Measurements from ENCODE around the gene TMEFF2. TPM values are rescaled to one million over a fixed set of nuclear protein-coding genes. Genes with fewer than 3 reads are reported as not detected.
"Not testable (repeated sequence)": the region's sequence is repeated elsewhere in the genome, so short reads cannot be mapped to it uniquely, and the experiment has no call there.

The TMEFF2 gene
- total RNA-seq, 1 donor from 2014 or later: not detected

DNA sequence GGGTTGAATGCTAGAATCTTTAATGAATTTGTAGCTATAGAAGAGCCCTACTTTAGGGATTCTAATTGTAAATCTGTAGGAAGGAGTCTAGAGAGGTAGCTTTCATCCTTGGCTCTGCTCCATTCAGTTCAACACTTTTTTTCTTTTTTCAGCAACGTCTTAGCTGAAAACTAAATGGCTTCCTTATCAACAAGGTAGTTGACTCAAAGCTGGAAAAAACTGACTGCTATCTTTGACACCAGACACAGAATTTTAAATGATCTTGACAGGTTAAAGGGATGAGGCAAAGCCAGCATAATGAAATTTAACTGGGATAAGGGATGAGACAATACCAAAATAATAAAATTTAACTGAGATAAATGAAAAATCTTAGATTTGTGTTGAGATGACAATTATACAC, 54.9 kb downstream of the TMEFF2 start:
- intact Hi-C loops (cut with DNase I): no loop called here
- no peak for DNase-seq (ENCODE audit: low spot score)

DNA sequence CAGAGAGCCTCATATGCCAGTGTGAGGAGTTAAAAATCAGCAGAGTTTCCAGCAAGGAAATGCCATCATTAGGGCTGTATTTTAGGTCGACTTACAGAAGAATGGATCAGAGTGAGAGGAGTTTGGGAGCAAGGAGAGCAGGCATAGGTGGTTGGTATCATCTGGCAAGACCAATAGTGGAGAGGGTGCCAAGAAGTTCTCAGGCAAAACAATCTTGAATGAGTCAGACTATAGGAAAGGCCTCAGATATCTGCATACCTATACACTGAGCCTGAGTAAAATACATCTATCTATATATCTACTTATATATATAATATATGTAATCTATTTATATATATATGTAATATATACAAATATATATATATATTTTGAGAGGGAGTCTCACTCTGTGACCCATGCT, 57.3 kb downstream of the TMEFF2 start:
- DNase-seq (ENCODE audit: low spot score): no peak
- intact Hi-C loops (cut with DNase I): no loop called here

DNA sequence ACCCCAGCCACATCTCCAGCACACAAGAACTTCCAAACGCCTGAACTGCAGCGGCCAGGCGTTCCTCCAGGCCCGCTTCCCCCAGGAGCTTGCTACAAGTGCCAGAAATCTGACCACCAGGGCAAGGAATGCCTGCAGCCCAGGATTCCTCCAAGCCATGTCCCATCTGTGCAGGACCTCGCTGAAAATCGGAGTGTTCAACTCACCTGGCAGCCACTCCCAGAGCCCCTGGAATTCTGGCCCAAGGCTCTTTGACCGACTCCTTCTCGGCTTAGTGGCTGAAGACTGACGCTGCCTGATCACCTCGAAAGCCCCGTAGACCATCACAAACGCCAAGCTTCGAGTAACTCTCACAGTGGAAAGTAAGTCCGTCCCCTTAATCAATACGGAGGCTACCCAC, 62.1 kb downstream of the TMEFF2 start:
- DNase-seq (ENCODE audit: low spot score); intact Hi-C loops (cut with DNase I): not testable (repeated sequence)

DNA sequence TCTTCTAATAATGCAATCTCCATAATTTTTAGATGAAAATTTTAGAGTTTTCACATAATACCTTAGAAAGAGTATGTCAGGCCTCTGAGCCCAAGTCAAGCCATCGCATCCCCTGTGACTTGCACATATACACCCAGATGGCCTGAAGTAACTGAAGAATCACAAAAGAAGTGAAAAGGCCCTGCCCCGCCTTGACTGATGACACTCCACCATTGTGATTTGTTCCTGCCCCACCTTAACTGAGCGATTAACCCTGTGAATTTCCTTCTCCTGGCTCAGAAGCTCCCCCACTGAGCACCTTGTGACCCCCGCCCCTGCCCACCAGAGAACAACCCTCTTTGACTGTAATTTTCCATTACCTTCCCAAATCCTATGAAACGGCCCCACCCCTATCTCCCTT, 64.4 kb downstream of the TMEFF2 start:
- intact Hi-C loops (cut with DNase I); DNase-seq (ENCODE audit: low spot score): not testable (repeated sequence)

DNA sequence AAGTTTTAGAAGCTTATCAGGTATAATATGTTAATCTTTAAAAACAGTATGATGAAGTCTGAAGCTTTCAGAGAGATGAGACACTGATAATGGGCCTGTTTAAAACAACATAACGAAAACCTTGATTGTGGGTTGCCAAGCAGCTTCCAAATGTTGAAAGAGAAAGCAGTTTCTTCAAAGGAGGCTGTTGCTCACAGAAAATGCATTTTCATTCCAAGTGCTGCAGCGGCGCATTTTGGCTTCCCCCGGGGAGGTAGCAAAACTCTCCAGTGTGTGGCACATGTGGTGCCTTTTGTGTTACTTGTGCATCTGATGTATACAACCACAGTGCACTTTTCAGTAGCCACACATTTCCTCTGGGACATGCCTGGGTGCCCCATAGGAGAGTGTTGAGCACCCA, 66.1 kb downstream of the TMEFF2 start:
- no peak for DNase-seq (ENCODE audit: low spot score)
- intact Hi-C loops (cut with DNase I): no loop called here

DNA sequence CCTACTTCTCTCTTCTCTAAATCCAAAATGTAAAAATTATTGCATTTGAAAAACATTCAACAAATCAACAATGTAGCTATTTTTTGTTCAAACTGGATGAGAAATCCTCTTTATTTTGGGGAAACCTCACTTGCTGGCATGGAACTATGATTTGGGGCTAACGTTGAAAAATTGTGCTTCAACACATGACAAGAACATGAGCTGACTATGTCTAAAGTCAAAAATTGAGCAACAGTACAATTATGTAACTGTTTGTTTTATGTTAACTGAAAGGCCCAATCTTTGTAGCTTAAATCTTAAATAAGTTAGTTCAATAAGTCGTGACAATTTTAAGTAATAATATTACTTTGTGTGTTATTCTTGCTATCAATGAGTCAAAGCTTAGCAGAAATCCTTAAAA, 67.3 kb downstream of the TMEFF2 start:
- DNase-seq (ENCODE audit: low spot score): no peak
- intact Hi-C loops (cut with DNase I): no loop called here

DNA sequence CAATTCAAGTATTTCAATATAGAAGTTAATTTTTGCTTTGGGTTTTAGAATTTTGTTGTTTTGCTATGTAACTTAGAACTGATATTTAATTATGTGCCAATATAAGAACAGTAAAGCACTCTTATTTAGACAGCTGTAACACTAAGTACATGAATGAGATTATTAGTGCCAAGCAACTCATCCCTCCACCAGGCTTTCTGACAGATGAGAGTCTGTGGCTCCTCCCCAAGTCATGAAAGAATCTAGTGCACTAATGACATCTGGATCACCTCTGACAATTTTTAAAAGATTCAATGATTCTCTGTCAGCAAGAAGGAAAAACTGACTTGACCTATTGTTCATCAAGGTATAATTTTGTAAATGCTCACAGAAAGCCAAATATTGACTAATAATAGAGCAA, 67.8 kb downstream of the TMEFF2 start:
- intact Hi-C loops (cut with DNase I): no loop called here
- DNase-seq (ENCODE audit: low spot score): no peak

DNA sequence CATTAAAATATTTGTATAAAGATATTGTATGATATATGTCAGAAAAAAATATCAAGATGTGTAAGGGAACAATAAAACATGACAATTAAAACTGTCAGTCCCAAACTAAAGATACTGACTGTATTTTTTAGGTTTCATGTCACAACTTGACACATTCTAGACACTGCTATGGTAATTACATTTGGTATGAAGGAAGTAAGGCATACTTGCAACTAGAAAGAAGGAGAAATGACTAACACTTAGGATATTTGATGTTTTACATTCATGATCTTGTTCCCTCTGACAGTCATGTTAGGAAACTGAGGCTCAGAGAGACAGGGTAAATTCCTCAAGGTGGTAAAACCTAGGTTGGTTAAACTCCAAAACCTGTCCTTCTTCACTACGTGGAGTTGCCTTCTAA, 68.3 kb downstream of the TMEFF2 start:
- intact Hi-C loops (cut with DNase I): no loop called here
- no peak for DNase-seq (ENCODE audit: low spot score)

DNA sequence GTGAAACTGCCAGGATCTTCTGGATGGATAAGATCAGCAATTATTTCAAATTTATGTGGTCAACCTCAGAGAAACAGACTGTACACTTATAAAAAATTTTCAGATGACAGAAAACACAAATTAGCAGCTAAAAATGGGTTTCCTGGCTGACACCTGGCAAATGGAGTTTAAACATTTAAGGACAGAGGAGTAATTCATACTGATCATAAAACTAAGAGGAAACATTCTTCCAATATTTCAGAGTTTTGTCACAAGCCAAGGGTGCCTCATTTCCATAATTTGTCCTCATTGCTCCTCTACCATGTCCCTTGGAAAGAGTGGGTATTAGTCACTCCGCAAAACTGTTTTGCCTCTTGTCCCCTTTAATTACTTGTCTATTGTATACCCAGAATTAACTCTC, 70.2 kb downstream of the TMEFF2 start:
- no peak for DNase-seq (ENCODE audit: low spot score)
- intact Hi-C loops (cut with DNase I): no loop called here

DNA sequence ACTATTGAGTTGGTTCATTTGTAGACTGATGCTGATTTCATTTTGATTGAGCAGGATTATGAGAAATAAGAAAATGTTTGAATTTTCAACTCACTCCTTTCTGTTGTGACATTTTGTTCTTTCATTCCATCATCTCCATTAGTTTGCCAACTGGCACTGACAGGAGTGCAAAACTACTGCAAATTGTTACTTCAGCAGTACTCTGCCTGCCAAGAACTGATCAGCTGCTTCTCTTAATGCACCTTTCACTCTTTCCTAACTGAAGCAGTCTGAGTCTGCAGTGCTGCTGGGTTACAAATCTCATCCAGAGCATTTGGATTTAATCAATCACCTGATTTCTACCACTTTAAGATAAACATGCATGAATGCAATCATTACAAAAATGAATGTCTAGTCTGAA, 70.9 kb downstream of the TMEFF2 start:
- no peak for DNase-seq (ENCODE audit: low spot score)
- intact Hi-C loops (cut with DNase I): no loop called here

DNA sequence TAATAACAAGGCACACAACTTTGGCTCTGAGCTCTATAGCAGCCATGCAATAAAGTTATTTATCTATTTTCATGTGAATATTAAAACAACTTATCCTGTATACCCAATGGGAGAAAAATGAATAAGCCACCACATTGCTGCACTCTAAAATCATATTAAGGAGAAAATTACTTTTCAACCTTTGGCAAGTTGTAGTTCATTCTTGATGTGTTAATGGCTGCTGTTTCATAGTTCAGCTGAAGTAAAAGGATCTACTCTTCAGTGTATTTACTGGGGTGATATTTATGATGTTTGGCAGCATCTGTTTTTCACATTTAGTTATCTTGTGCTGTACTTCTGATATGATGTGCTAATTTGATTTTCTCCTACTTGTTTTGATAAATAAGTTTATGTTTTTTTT, 71.8 kb downstream of the TMEFF2 start:
- intact Hi-C loops (cut with DNase I): no loop called here

DNA sequence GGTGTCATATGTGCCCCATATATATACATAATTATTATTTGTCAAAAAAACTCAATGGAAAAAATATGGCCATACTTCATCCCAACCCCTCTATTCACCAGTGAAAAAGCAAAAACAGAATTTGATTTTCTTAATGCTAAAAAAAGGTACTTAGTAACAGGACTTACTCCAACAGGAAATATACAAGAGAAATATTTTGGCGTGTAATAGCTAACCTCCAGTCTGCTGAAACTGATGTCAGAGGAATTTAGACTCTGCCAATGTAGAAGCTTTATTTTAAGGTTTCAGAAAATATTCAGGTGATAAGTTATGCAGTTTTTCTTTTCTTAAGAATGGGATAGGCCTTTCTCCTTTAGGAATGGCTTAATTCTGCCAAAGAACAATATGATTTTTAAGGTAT, 72.6 kb downstream of the TMEFF2 start:
- no peak for DNase-seq (ENCODE audit: low spot score)
- intact Hi-C loops (cut with DNase I): no loop called here

More for the DNA sequence above, 71.8 kb downstream of the TMEFF2 start:
- no peak for DNase-seq (ENCODE audit: low spot score)

DNA sequence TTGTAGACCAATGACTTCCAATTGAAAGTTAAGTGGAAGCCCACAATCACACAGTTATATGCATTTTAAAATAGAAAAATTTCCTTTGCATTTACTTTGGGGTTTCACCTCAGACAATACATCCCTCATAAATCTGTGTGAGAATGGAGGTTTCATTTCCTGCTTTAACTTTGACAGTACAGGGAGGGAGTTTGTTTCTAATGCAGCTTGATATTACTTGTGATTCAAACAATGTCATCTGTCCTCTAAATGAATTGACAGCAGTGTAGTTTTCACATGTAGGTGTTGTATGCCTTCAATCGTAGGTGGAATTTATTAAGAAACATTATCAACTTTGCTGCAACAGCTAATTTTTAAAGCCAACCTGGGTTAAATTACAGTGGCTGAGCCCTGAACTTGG, 75.2 kb downstream of the TMEFF2 start:
- no peak for DNase-seq (ENCODE audit: low spot score)
- intact Hi-C loops (cut with DNase I): no loop called here

DNA sequence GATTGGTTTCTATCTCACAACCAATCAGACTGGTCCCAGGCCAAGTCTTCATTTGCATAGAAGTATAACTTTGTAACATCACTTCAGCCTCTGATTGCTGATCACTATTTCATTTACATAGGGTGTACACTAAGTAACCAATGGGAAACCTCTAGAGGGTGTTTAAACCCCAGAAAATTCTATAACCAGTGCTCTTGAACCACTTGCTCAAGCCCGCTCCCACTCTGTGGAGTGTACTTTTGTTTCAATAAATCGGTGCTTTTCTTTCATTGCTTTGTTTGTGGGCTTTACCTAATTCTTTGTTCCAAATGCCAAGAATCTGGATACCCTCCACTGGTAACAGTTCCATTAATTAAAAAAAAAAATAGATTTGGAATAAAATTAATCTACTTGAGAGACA, 77.0 kb downstream of the TMEFF2 start:
- intact Hi-C loops (cut with DNase I): no loop called here
- no peak for DNase-seq (ENCODE audit: low spot score)

DNA sequence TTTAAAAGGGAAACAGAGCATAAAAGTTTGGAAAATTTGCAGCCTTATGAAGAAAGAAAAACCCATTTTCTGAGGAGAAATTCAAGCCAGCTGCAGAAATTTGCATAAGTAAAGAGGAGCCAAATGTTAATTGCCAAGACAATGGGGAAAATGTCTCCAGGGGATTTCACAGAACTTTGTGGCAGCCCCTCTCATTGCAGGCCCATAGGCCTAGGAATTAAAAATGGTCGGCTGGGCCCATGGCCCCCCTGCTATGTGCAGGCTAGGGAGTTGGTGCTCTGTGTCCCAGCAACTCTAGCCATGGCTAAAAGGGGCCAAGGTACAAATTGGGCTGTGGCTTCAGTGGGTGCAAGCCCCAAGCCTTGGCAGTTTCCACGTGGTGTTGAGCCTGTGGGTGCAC, 83.2 kb downstream of the TMEFF2 start:
- intact Hi-C loops (cut with DNase I); DNase-seq (ENCODE audit: low spot score): not testable (repeated sequence)

DNA sequence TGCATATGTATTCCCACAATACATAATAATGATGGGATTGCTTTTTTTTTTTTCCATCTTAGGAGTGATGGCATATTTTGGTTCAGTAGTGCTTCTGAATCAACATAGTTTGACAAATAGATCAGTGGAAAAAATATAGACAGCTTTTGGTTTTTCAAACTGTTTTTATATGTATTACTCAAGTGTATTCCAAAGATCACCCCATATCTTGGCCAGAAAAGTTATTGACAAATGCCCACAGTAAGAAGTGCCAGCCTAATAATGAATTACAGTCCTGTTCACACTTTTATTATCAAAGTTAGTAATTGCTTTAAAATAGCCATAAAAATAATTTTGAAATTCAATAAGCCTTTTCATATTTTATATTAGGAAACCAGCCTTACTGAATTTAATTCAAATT, 95.0 kb downstream of the TMEFF2 start:
- DNase-seq (ENCODE audit: low spot score): no peak
- intact Hi-C loops (cut with DNase I): no loop called here

DNA sequence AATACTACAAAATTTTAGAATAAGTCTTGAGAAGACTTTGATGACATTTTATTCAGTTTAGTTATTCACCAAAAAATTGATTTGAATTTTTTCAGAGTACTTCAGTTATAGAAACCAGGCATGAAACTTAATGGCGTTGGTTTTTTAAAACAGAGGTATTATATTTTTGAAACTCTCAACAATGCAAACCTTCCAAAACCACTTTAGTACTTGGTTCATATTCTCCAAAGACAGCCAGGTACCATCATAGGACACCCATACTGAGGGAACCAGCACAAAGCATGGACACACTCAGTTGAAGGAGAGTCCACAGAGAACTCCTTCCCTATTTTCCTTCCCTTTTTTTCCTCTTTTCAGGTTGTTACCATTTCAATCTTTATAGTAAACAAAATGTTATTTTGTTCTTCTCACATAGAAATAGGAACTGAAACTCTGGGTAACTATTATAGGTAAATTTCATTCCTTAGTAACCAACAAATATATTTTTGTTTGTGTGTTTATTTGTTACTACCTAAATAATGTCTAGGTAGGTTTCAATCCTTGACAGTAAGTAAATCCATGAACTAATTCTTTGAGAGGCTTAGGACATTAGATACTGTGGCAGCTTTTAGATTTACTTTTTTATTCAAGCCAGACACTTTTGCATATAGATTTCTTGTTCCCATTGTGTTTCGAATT, 95.8 kb downstream of the TMEFF2 start:
- DNase-seq (ENCODE audit: low spot score): no peak
- intact Hi-C loops (cut with DNase I): no loop called here

DNA sequence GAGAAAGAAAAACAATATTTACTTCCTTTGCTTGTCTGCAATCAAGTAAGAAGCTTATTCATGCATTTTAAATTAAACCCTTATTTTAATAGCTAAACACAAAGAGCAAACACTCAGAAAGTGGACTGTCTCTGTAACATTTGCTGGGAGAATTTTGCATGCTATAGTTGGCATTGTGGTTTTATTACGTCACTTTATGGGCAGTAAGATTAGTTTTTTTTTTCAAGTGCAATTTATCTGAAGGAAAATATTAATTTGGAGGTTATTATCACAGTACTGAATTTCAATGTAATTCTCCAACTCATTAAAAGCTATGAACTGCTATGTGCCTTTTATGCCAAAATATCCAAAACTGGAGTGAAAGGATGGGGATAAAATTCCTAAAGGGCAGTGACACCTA, 103.3 kb downstream of the TMEFF2 start:
- DNase-seq (ENCODE audit: low spot score): no peak
- intact Hi-C loops (cut with DNase I): no loop called here

DNA sequence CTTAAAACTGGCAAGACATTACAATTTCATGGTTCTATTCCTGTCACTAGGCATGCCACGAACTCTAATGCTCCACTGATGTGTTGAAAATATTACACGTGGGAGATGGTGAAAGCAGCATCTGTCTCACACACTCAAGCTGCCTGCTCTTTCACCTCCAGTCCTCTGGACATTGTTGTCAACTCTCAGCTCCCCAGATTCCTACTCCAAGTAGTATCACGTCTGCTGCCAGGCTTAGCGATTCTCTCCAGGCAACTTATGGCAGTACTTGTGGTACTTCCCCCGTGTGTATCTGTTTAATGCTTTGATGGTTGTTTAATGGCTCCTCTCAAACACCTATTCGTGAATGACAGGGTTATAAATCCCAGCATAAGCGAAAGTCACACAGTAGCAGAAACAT, 103.8 kb downstream of the TMEFF2 start:
- DNase-seq (ENCODE audit: low spot score): no peak
- intact Hi-C loops (cut with DNase I): no loop called here

DNA sequence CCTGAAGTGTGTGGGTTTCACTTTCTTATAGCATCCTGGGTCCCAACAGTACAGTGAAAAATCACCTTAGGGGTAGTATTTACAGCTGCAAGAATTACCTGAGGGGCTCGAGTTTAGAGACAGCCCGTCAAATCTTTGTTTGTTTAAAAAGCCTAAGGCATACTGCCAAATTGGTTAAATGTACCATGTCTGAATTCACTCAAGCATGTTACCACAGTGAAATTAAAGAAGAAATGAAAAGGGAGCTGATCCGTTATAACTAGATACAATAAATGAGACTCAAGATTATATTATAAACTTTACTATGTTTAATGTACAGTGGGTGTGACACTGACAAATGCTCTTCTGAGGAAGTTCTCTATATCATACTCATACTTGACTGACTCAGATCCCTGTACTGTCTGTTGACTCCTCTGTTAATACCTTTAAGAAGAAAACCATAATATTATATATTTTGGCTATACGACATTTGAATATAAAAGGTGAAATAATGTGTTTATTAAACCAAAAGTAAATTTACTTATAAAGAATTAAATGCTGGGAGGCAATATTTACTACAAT, 107.3 kb downstream of the TMEFF2 start:
- intact Hi-C loops (cut with DNase I): no loop called here
- no peak for DNase-seq (ENCODE audit: low spot score)

DNA sequence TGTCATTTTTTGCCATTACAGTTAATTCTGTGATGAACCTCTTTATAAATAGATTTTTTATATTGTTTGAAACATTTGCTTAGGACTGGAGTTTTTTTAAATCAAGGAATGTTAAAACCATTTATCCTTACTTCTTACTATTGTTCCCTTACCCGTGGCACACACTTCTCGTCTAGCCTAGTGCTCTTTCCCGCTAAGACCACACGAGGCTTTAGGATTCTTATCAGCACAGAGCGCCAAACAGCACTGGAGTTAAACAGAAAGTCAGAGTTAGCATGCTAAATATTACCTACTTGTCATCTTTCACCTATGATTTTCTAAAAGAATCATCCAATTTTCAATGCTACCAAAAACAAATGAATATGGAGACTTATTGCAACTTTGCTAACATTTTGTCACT, 112.6 kb downstream of the TMEFF2 start:
- DNase-seq (ENCODE audit: low spot score): no peak
- intact Hi-C loops (cut with DNase I): no loop called here

DNA sequence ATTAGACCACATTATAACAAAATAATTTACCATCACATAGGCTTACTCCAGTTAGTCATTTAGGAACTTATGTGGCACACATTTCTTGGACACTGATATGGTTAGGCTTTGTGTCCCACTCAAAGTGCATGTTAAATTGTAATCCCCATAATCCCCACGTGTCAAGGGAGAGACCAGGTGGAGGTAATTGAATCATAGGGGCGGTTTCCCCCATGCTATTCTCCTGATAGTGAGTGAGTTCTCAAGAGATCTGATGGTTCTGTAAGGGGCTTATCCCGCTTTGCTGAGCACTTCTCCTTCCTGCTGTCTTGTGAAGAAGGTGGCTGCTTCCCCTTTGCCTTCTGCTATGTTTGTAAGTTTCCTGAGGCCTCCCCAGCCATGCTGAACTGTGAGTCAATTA, 114.6 kb downstream of the TMEFF2 start:
- intact Hi-C loops (cut with DNase I); DNase-seq (ENCODE audit: low spot score): not testable (repeated sequence)

Data from cardiac septum (tissue), 1 donor.